NCI-H1436 (cell line): ENCODE measurements around the gene CATSPERZ.

Source experiments
- DNase-seq: peaks from one replicate; lab custom pipeline; 2025; lab: John Stamatoyannopoulos, UW

CATSPERZ gene

GRCh38 chr11:64342869-64343745 is 42.9 kb downstream of the CATSPERZ start:
- DNase-seq, result no peak

GRCh38 chr11:64343767-64344559 is 43.8 kb downstream of the CATSPERZ start:
- no peak for DNase-seq

DNA sequence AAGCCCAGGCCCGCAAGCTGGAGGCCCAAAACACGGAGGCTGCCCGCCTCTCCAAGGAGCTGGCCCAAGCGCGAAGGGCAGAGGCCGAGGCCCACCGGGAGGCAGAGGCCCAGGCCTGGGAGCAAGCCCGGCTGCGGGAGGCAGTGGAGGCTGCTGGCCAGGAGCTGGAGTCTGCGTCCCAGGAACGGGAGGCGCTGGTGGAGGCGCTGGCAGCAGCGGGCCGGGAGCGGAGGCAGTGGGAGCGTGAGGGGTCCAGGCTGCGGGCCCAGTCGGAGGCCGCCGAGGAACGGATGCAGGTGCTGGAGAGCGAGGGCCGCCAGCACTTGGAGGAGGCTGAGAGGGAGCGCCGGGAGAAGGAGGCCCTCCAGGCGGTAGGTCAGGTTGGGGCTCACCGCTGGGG is 44.6 kb downstream of the CATSPERZ start:
- DNase-seq, result no peak

DNA sequence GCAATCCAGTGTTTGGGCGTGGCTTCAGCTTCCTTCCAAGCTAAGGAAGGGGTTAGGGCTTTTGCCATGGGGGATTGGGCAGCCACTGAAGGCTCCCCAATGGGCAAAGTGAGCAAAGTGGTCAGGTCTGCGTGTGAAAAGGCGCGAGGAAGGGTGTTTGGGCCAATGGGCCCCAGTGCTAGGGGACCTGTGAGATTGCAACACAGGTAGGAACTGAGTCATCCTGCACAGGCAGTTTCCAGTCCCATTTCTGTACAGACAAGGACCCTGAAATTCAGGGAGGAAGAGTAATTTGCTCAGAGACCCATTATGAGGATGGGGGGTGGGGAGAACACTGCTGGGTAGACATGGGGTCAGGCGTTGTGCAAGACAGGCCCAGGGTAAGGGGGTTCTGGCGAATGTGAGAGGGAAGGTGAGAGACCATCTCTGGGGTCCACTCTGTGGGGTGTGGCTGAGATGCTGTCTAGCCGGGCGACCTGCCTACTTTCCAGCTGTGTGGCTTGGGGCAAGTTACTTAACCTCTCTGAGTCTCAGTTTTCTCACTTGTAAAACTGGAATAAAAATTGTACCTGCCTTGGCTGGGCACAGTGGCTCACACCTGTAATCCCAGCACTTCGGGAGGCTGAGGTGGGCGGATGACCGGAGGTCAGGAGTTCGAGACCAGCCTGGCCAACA is 47.2 kb downstream of the CATSPERZ start:
- no peak for DNase-seq

DNA sequence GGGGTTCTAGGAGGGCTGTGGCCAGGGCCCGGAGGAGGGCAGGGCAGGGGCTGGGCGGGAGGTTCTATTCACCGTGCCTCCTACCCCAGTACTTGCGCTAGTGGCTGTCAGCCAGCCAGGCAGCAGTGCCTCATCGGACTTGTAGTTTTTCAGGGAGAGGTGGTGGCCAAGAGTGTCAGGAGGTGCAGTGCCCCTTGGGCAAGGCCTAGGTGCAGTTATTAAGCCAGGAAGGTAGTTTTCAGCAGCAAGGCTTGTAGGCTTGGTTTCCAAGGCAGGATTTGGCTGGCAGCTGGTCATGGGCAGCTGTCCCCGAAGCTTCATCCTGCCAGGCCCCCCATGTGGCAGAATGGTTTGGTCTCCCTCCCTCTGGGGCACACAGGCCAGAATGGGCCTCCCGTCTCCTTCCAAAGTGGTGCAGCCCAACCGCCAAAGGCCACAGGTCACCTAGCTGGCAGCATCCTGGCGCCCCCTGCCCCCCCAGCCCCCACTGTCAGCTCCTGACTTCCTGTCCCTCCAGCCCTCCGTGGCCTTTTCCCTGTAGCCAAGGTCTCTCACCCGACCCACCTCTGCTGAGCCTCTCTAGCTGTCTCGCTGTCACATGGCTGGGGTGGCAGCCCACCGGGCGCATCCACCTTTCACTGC is 48.3 kb downstream of the CATSPERZ start:
- no peak for DNase-seq

DNA sequence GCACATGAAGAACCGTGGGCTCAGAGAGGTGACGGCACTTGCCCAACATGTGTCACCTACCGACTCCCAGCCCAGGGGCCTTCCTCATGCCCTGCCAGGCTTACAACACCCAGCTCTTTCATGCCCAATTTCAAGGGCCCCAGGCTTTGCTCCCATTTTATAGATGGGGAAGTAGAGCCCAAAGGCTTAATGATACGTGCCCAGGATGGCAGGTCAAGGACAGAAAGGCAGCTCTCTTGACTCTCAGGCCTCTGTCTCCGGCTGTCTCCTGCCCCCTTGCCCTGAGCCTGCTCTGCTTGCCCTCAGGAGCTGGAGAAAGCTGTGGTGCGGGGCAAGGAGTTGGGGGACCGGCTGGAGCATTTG is 48.8 kb downstream of the CATSPERZ start:
- no peak for DNase-seq

- no peak for DNase-seq
Measured at GRCh38 chr11:64349404-64349803, 49.2 kb downstream of the CATSPERZ start.

- DNase-seq, result no peak
Measured at GRCh38 chr11:64351136-64351631, 51.0 kb downstream of the CATSPERZ start.

GRCh38 chr11:64352099-64352994 is 52.2 kb downstream of the CATSPERZ start:
- DNase-seq, result no peak

DNA sequence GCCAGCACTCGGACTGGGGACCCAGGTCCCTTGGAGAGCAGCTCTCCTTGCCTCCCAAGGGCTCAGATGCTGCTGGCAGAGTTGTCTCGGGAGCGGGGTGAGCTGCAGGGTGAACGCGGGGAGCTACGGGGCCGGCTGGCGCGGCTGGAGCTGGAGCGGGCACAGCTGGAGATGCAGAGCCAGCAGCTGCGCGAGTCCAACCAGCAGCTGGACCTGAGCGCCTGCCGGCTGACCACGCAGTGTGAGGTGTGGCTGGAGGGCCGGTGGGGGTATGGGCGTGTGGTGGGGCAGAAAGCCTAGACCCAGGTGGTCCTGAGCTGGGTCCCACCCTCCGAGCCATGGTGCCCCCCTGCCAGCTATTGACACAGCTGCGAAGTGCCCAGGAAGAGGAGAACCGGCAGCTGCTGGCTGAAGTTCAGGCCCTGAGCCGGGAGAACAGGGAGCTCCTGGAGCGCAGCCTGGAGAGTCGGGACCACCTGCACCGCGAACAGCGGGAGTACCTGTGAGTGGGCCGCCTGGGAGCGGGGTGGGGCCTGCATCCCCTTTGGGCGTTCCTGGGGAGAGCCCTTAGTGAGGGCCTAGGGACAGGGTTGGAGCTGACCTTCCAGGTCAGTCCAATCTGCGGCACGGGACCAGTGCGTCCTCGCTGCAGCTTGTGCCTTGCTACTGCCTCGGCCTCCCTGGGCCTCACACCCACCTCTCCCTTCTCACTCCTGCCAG is 53.0 kb downstream of the CATSPERZ start:
- DNase-seq, result no peak

- no peak for DNase-seq
Measured at GRCh38 chr11:64353715-64354506, 53.8 kb downstream of the CATSPERZ start.
